Stimulated activated CD8-positive, alpha-beta memory T cell treated with anti-CD3 and anti-CD28 coated beads, Interleukin-12 subunit alpha, Interleukin-12 subunit beta, amount 100 ng/mL, for 1 hour (primary cell): Measurements from ENCODE around the gene HCCS.

Experiments used
- DNase-seq: peaks from one replicate; pipeline ENCODE4 v3.0.0-alpha.2; 2020; ENCODE audit warnings: low read depth

HCCS gene

DNA sequence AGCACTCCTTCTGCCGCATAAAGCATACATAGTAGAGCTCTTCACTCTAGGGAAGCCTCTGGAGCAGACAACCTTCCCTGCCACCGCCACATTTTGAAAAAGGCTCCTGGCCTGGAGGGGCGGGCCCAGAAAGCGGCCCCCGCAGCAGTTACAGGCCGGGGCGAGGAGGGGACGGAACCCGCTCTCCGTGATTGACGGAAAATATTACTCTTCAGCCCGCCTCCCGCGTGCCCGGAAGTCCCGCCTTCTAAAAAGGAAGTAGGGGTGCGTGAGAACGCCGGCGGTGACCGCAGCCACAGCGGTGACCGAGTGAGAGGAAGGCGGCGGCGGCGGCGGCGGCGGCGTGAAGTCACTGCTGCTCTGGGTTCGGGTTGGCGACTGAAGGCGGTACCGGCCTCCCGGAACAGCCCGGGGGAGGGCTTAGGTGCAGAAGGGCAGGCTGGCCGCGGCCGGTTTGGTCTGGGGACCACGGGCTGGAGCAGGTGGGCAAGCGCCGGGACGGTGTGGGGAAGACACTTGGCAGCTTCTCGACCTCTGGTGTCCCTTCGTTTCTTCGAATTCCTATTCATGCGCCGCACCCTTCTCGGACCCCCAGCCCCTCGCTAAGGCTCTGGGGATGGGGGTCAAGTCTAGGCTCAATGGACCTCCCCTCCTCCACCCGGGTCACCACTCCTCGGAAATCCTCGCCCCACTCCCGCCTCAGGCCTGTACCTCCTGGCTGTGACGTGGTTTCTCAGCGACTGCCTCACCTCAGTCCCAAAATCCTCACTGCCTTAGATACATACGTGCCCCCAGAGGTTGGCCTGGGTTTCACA, at the start of gene HCCS:
Gene HCCS (plus strand): TSS at position 296 of the 815 bp plus-strand sequence. CDS start 729 bp downstream, outside the sequence.
- peak; percentile 67 for DNase-seq

GRCh38 chrX:11064276-11064675, 46.9 kb upstream of the HCCS start:
- DNase-seq: no peak

GRCh38 chrX:11064851-11065600, 46.1 kb upstream of the HCCS start:
- DNase-seq: no peak

GRCh38 chrX:11066812-11067211, 44.3 kb upstream of the HCCS start:
- no peak for DNase-seq

DNA sequence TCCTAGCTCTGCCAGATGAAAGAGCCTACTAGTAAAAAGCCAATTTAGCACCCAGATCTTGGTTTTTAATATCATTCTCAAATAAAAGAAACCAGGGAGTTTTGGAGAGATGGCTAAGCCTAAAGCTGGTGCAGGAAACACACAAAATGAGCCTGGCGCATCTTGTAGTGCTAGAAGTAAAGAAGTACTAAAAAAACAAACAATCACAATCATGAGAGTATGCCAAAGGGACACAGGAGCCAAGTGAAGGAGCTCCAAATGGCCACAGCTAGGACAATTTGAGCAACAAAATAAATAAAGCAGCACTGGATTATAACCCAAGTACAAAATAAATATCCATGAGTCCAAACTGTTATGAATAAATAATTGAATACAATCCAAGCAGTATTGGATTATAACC, 37.8 kb upstream of the HCCS start:
- no peak for DNase-seq

GRCh38 chrX:11080741-11081305, 30.3 kb upstream of the HCCS start:
- DNase-seq: no peak

DNA sequence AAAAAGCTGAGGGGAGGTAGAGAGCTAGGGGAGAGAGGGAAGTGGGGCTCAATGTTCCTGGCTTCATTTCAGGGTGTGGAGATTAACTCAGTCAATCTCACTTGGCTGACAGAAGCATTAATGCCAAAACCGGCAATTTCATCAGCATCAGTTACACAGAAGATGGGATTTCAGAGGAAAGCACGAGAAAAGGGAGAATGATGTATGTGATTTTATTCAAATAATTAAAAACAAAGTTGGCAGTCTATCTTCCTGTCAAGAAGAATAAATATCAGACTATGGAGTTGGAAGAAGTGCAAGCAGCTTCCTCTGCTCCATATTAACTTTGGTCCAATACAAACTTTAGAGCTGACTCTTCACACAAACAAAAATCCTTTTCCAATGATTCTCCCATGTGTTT, 29.6 kb upstream of the HCCS start:
- no peak for DNase-seq

GRCh38 chrX:11085305-11085704, 25.8 kb upstream of the HCCS start:
- no peak for DNase-seq

- no peak for DNase-seq
Observed at GRCh38 chrX:11089802-11090201, 21.3 kb upstream of the HCCS start.

- DNase-seq: no peak
Observed at GRCh38 chrX:11097933-11098332, 13.2 kb upstream of the HCCS start.

DNA sequence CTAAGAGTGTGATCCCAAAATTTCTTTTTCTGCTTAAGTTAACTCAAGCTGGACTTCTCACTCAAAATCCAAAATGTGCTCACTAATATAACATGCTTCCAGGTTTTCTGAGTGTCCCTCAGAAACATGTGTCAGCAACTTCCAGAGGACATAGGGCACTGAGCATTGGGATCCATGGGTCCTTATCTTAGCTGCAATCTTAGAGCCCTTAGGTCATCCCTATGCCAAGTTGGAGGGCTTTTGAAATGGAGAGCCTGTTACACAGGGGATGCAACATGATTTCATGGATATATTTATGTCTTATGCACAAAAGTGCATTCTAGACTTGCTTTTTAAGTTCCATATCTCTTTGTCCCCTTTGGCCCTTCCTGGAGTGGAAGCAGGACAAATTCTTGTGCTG, 11.7 kb upstream of the HCCS start:
- no peak for DNase-seq

DNA sequence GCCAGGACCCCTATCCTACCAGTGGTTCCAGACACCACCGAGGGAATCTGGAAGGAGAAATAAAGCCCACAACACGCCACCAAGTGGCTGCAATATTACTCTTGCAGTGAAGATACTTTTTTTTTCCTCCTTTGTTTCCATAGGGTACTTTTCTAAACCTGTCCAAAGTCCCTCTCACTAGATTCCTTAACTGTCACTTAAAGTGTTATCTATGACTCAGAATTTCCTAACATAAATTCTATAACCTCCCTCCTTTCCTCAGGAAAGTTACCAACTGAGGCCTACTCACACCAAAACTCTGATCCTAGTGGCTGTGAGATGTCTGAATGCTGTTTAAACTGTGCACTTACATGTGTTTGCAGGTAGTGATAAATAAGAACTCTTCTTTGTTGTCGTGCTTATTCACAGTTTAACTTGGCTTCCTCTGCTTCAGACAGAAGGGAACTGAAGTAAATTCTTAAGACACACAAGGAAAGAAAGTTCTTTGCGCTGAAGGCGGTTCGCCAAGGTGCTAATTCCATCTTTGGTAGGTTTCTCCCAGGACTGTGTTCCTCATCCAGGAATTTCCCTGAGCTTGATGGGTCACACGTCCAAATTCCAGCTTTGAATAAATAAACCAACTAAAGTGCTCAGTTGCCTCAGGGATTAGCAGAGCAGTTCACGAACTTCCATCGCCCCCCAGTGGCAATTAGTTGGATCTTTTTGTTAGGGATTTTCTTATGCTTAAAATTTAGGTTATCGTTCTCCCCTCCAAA, 10.7 kb upstream of the HCCS start:
- DNase-seq: no peak

GRCh38 chrX:11103006-11103405, 8.1 kb upstream of the HCCS start:
- DNase-seq: no peak

- DNase-seq: no peak
Observed at GRCh38 chrX:11103751-11104150, 7.4 kb upstream of the HCCS start.

DNA sequence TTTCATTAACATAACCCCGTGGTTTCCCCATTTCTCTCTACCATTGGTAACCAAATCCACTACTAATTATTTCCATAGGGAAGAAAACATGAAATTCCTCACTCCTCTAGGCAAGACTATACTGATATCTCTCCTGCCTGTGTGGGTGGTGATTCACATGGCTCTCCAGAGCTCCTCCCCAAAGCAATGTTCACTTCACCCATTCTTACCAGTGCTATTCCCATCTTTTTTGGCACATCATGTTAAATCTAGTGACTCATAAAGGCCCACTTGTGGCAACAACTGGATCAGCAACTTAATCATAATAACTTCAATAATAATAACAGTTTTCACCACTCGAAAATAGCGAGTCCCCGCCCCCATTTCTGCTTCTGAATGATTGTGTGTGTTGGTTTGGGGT, 6.1 kb upstream of the HCCS start:
- DNase-seq: no peak

DNA sequence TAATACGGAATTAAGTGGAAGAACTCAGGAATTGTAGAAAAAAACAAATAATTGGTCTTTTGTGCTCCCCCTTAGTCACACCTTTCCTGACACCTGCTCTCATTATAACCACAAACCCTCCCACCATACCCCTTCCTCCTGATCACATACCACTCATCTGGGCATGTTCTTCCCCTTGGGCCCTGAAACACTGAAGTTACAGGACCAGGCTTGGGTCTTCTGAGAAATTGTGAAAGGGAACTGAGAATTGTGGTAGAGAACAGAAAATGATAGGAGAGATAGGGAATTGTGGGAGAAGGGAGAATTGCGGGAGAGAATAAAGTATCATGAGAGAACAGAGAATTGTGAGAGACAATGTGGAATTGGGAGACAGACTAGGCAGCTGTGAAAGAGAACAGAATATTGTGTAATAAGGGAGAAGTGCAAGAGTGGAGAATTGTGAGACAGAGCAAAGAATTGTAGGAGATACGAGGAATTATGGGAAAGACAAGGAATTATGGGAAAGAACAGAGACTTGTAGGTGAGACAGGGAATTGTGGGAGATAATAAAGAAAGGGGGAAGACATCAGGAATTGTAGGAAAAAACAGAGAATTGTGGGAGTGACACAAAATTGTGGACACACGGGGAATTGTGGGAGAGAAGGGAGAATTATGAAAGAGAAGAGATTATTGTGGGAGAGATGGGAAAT, 2.7 kb upstream of the HCCS start:
- DNase-seq: no peak

GRCh38 chrX:11109968-11110367, 1.2 kb upstream of the HCCS start:
- no peak for DNase-seq

DNA sequence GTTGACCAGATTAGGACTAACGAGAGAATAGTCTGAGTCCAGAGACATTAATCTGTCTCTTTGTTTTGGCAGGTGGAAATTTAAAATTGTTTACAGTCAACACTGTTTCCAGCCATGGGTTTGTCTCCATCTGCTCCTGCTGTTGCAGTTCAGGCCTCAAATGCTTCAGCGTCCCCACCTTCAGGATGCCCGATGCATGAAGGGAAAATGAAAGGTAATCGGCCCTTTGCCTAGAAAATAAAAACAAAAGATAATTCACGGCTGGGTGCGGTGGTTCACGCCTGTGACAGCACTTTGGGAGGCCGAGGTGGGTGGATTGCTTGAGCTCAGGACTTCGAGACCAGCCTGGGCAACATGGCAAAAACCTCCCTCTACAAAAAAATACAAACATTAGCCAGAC, 815 bp downstream of the HCCS start:
- no peak for DNase-seq

- no peak for DNase-seq
Observed at GRCh38 chrX:11113731-11114130, 2.6 kb downstream of the HCCS start.

- no peak for DNase-seq
Observed at GRCh38 chrX:11117745-11118144, 6.6 kb downstream of the HCCS start.

DNA sequence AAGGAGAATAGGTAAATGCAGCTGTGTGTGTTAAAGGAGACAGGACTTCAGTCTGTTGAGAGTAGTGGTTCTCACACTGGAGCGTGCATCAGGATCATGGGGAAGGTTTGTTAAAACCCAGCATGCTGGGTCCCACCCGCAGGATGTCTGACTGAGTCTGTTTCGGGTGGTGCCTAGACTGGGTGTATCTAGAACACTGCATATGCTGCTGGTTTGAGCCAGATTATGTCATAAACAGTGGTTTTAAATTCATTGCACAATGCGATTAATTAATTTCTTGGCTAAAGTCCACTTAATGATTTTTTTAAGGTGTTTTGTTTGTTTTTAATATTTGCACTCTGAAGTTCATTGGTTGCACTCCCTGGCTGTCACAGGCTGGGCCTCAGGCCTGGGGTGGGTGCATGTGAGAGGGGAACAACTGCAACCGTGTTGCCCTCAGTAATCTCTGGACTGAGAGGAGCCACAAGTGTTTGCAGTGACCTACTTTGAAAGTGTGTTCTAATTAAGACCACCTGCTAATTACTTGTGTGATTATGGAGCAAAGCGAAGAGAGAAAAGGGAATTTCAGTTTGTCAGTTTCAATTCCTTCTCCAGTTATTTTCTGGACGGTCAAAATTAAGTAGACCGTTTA, 8.3 kb downstream of the HCCS start:
- DNase-seq: no peak
